Measurements from ENCODE around the gene CHAF1A.

CHAF1A gene

GRCh38 chr19:4405977-4406376, 3.5 kb downstream of the CHAF1A start:
- DNase-seq (ENCODE audit: low spot score), result no peak

GRCh38 chr19:4406626-4407025, 4.2 kb downstream of the CHAF1A start:
- DNase-seq (ENCODE audit: low spot score), result no peak

GRCh38 chr19:4409123-4409933, 6.9 kb downstream of the CHAF1A start:
- no peak for DNase-seq (ENCODE audit: low spot score)

GRCh38 chr19:4413588-4413987, 11.1 kb downstream of the CHAF1A start:
- no peak for DNase-seq (ENCODE audit: low spot score)

GRCh38 chr19:4414144-4414799, 11.8 kb downstream of the CHAF1A start:
- no peak for DNase-seq (ENCODE audit: low spot score)

GRCh38 chr19:4414800-4415321, 12.4 kb downstream of the CHAF1A start:
- DNase-seq (ENCODE audit: low spot score), result peak; percentile 83

GRCh38 chr19:4415352-4415751, 12.9 kb downstream of the CHAF1A start:
- DNase-seq (ENCODE audit: low spot score), result peak; percentile 63

GRCh38 chr19:4416268-4416667, 13.8 kb downstream of the CHAF1A start:
- no peak for DNase-seq (ENCODE audit: low spot score)

GRCh38 chr19:4423416-4424126, 21.1 kb downstream of the CHAF1A start:
- no peak for DNase-seq (ENCODE audit: low spot score)

- DNase-seq (ENCODE audit: low spot score), result no peak
Observed at GRCh38 chr19:4425537-4425936, 23.1 kb downstream of the CHAF1A start.

GRCh38 chr19:4428326-4428975, 26.0 kb downstream of the CHAF1A start:
- no peak for DNase-seq (ENCODE audit: low spot score)

- no peak for DNase-seq (ENCODE audit: low spot score)
Observed at GRCh38 chr19:4429256-4429655, 26.8 kb downstream of the CHAF1A start.

- no peak for DNase-seq (ENCODE audit: low spot score)
Observed at GRCh38 chr19:4429771-4430171, 27.3 kb downstream of the CHAF1A start.

- no peak for DNase-seq (ENCODE audit: low spot score)
Observed at GRCh38 chr19:4430760-4431159, 28.3 kb downstream of the CHAF1A start.

- DNase-seq (ENCODE audit: low spot score), result no peak
Observed at GRCh38 chr19:4431296-4431695, 28.9 kb downstream of the CHAF1A start.

GRCh38 chr19:4431808-4432674, 29.6 kb downstream of the CHAF1A start:
- DNase-seq (ENCODE audit: low spot score), result no peak

GRCh38 chr19:4432918-4433506, 30.6 kb downstream of the CHAF1A start:
- DNase-seq (ENCODE audit: low spot score), result no peak

GRCh38 chr19:4434391-4434790, 32.0 kb downstream of the CHAF1A start:
- DNase-seq (ENCODE audit: low spot score), result no peak

- DNase-seq (ENCODE audit: low spot score), result no peak
Observed at GRCh38 chr19:4436231-4436630, 33.8 kb downstream of the CHAF1A start.

- no peak for DNase-seq (ENCODE audit: low spot score)
Observed at GRCh38 chr19:4437103-4437502, 34.7 kb downstream of the CHAF1A start.

GRCh38 chr19:4439243-4439642, 36.8 kb downstream of the CHAF1A start:
- DNase-seq (ENCODE audit: low spot score), result no peak

Measured in D341Med (cell line).